GM12875 (cell line): ENCODE data around the gene GOLGA6L2.
"Not testable (repeated sequence)": the region's sequence is repeated elsewhere in the genome, so short reads cannot be mapped to it uniquely, and the experiment has no call there.

Experiments
- H3K4me3 ChIP-seq: one replicate; pipeline ENCODE4 v1.5.1; 2011; ENCODE audit warnings: low read depth, low read length, control low read depth
- CTCF ChIP-seq: IDR thresholded peaks from 2 replicates; pipeline ENCODE4 v1.5.1; 2011; ENCODE audit warnings: low read depth, mild to moderate bottlenecking, control low read depth, inconsistent platforms, low read length, moderate library complexity, borderline replicate concordance; ENCODE audit not compliant: insufficient read depth

The GOLGA6L2 gene

GRCh38 chr15:23422946-23423708, 23.9 kb downstream of the GOLGA6L2 start:
- TF ChIP-seq CTCF, result no peak

GRCh38 chr15:23422099-23422945, 24.7 kb downstream of the GOLGA6L2 start:
- no peak for TF ChIP-seq CTCF
- H3K4me3 ChIP-seq, result no peak overlapping the region

More at GRCh38 chr15:23422946-23423708, 23.9 kb downstream of the GOLGA6L2 start:
- no peak overlapping the region for H3K4me3 ChIP-seq

- TF ChIP-seq CTCF, result no peak
- no peak overlapping the region for H3K4me3 ChIP-seq
Observed at GRCh38 chr15:23420806-23421575, 26.1 kb downstream of the GOLGA6L2 start.

GRCh38 chr15:23416349-23417276, 30.4 kb downstream of the GOLGA6L2 start:
- TF ChIP-seq CTCF, result no peak
- no peak overlapping the region for H3K4me3 ChIP-seq

GRCh38 chr15:23415866-23416265, 31.2 kb downstream of the GOLGA6L2 start:
- not testable (repeated sequence) for H3K4me3 ChIP-seq

GRCh38 chr15:23415321-23415865, 31.6 kb downstream of the GOLGA6L2 start:
- no peak overlapping the region for H3K4me3 ChIP-seq
- TF ChIP-seq CTCF, result no peak

- not testable (repeated sequence) for H3K4me3 ChIP-seq
Observed at GRCh38 chr15:23412881-23413600, 34.0 kb downstream of the GOLGA6L2 start.
